Measurements from ENCODE around the gene SLC2A4RG. TPM values are rescaled to one million over a fixed set of nuclear protein-coding genes. Genes with fewer than 3 reads are reported as not detected.

Gene SLC2A4RG
- total RNA-seq, 1 donor from 2014 or later = 47.9 TPM

DNA sequence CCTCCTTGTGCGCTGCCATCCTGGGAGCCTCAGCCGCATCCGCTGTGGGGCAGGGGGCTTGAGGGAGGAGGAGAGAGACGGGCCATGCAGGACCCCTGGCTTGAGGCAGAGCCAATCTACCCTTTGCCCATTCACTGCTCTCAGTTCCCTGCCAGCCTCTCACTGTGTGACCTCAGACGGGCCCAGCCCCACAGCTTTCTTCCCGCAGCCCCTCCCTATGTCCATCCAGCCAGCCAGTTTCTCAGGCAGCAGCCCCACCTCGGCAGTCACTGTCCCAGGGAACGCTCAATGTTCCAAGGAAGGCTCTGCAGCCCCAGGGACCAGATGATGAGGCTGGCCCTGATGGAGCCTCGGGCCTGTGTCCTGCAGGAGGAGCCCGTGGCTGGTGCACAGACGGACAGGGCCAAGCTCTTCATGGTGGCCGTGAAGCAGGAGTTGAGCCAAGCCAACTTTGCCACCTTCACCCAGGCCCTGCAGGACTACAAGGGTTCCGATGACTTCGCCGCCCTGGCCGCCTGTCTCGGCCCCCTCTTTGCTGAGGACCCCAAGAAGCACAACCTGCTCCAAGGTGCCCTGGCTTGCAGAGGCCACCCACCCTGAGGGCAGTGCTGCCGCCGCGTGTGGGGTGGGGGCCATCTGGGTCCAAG lies 47.0 kb upstream of the SLC2A4RG start:
- no peaks in the 10 kb centered on the region for H3K4me1 Mint-ChIP-seq (ENCODE audit: low read depth, unreplicated experiment)

DNA sequence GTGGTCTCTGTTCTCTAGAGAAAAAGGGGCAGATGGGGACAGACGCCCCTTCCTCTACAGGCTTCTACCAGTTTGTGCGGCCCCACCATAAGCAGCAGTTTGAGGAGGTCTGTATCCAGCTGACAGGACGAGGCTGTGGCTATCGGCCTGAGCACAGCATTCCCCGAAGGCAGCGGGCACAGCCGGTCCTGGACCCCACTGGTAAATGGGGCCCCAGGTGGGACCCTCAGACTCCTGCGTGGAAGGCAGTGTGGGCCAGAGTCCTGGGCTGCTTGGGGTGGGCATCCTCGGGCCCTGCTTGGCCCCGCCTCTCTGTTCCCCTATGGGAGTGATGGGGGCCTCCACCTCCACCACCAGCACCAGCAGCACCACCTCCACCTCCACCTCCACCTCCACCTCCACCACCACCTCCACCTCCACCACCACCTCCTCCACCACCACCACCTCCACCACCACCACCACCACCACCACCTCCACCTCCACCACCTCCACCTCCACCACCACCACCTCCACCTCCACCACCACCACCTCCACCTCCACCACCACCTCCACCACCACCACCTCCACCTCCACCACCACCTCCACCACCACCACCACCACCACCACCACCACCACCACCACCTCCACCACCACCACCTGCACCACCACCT lies 46.4 kb upstream of the SLC2A4RG start:
- TF ChIP-seq, protein P1, sequence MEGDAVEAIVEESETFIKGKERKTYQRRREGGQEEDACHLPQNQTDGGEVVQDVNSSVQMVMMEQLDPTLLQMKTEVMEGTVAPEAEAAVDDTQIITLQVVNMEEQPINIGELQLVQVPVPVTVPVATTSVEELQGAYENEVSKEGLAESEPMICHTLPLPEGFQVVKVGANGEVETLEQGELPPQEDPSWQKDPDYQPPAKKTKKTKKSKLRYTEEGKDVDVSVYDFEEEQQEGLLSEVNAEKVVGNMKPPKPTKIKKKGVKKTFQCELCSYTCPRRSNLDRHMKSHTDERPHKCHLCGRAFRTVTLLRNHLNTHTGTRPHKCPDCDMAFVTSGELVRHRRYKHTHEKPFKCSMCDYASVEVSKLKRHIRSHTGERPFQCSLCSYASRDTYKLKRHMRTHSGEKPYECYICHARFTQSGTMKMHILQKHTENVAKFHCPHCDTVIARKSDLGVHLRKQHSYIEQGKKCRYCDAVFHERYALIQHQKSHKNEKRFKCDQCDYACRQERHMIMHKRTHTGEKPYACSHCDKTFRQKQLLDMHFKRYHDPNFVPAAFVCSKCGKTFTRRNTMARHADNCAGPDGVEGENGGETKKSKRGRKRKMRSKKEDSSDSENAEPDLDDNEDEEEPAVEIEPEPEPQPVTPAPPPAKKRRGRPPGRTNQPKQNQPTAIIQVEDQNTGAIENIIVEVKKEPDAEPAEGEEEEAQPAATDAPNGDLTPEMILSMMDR (IDR thresholded peaks at IDR 0.05; ENCODE audit: partially characterized antibody, unreplicated experiment) = no peak
- Mint-ChIP-seq H3K4me1 (ENCODE audit: low read depth, unreplicated experiment) (no peaks in the 10 kb centered on the region), H3K27ac (ENCODE audit: unreplicated experiment) (no peak overlapping the region), H3K4me3 (ENCODE audit: unreplicated experiment) (no peak overlapping the region), H3K27me3 (ENCODE audit: unreplicated experiment) (peaks cover 12% of the 10 kb centered on the region), H3K36me3 (ENCODE audit: unreplicated experiment) (no peaks in the 10 kb centered on the region), H3K9me3 (ENCODE audit: unreplicated experiment) (peaks cover 3% of the 10 kb centered on the region)
- DNase-seq = no peak

More for the DNA sequence above, 47.0 kb upstream of the SLC2A4RG start:
- H3K36me3 Mint-ChIP-seq (ENCODE audit: unreplicated experiment) = no peaks in the 10 kb centered on the region
- no peak for DNase-seq
- no peak overlapping the region for H3K4me3 Mint-ChIP-seq (ENCODE audit: unreplicated experiment)
- peaks cover 3% of the 10 kb centered on the region for H3K9me3 Mint-ChIP-seq (ENCODE audit: unreplicated experiment)
- TF ChIP-seq, protein P1 (IDR thresholded peaks at IDR 0.05; ENCODE audit: partially characterized antibody, unreplicated experiment) = no peak
- no peak overlapping the region for H3K27ac Mint-ChIP-seq (ENCODE audit: unreplicated experiment)
- peaks cover 9% of the 10 kb centered on the region for H3K27me3 Mint-ChIP-seq (ENCODE audit: unreplicated experiment)

- no peaks in the 10 kb centered on the region for H3K4me1 Mint-ChIP-seq (ENCODE audit: low read depth, unreplicated experiment)
- TF ChIP-seq, protein P1 (IDR thresholded peaks at IDR 0.05; ENCODE audit: partially characterized antibody, unreplicated experiment) = no peak
- no peak overlapping the region for H3K4me3 Mint-ChIP-seq (ENCODE audit: unreplicated experiment)
These were observed 45.6 kb upstream of the SLC2A4RG start for GRCh38 chr20:63693733-63694583.

DNA sequence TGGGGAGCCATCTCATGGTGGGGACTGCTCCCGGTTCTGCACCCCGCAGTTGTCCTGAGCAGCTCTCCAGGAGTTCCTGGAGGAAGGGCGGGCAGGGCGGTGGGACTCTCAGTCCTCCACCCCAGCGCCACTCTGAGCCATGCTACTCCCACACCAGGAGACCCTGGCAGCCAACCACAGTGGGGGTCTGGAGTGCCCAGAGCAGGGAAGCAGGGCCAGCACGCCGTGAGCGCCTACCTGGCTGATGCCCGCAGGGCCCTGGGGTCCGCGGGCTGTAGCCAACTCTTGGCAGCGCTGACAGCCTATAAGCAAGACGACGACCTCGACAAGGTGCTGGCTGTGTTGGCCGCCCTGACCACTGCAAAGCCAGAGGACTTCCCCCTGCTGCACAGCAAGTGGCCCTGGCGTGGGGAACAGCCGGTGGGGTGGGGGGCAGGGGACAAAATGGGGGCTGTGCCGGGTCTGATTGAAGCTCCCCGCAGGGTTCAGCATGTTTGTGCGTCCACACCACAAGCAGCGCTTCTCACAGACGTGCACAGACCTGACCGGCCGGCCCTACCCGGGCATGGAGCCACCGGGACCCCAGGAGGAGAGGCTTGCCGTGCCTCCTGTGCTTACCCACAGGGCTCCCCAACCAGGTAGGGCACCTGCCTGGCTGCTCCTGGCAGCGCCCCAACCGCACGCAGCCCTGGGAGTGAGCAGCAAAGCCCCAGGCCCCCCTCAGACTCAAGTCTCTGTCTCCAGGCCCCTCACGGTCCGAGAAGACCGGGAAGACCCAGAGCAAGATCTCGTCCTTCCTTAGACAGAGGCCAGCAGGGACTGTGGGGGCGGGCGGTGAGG lies 44.8 kb upstream of the SLC2A4RG start:
- no peak overlapping the region for H3K27ac Mint-ChIP-seq (ENCODE audit: unreplicated experiment)
- no peaks in the 10 kb centered on the region for H3K36me3 Mint-ChIP-seq (ENCODE audit: unreplicated experiment)
- DNase-seq = no peak
- H3K9me3 Mint-ChIP-seq (ENCODE audit: unreplicated experiment) = peaks cover 3% of the 10 kb centered on the region
- H3K4me1 Mint-ChIP-seq (ENCODE audit: low read depth, unreplicated experiment) = no peaks in the 10 kb centered on the region
- H3K27me3 Mint-ChIP-seq (ENCODE audit: unreplicated experiment) = peaks cover 12% of the 10 kb centered on the region
- H3K4me3 Mint-ChIP-seq (ENCODE audit: unreplicated experiment) = no peak overlapping the region
- TF ChIP-seq, protein P1 (IDR thresholded peaks at IDR 0.05; ENCODE audit: partially characterized antibody, unreplicated experiment) = no peak

More at GRCh38 chr20:63693733-63694583, 45.6 kb upstream of the SLC2A4RG start:
- Mint-ChIP-seq H3K27me3 (ENCODE audit: unreplicated experiment) (peaks cover 12% of the 10 kb centered on the region), H3K36me3 (ENCODE audit: unreplicated experiment) (no peaks in the 10 kb centered on the region), H3K9me3 (ENCODE audit: unreplicated experiment) (peaks cover 3% of the 10 kb centered on the region), H3K27ac (ENCODE audit: unreplicated experiment) (peak overlapping the region; percentile 22)
- no peak for DNase-seq

Data from glutamatergic neuron (in vitro differentiated cells).